SH-SY5Y (cell line): ENCODE results near the gene HSPA9.

Experiments
- GATA2 ChIP-seq: IDR thresholded peaks from 2 replicates; pipeline ENCODE4 v1.6.1; 2011; ENCODE audit warnings: mild to moderate bottlenecking, low read depth, low read length
- GATA3 ChIP-seq: IDR thresholded peaks from 2 replicates; pipeline ENCODE4 v1.6.1; 2011; ENCODE audit warnings: low read depth, mild to moderate bottlenecking, low read length, moderate library complexity

- TF ChIP-seq GATA2 = no peak
- no peak for TF ChIP-seq GATA3
These were observed 13.0 kb upstream of the HSPA9 start for GRCh38 chr5:138588013-138588788.
